Mesenchymal stem cell (in vitro differentiated cells and primary cell): ENCODE measurements around the gene BTBD16.

Source experiments
- DNase-seq: peaks from one replicate; pipeline ENCODE4 v3.0.0-alpha.2; 2013
- H2AFZ ChIP-seq: one replicate; pipeline ENCODE4 v1.6.1; 2013; ENCODE audit warnings: low read depth, mild to moderate bottlenecking, control low read depth, inconsistent platforms, low read length, moderate library complexity
- H2AK5ac ChIP-seq: 2 replicates; pipeline ENCODE4 v1.6.1; 2013; ENCODE audit warnings: low read length, moderate library complexity, mild to moderate bottlenecking, inconsistent platforms; ENCODE audit not compliant: severe bottlenecking
- H2BK120ac ChIP-seq: one replicate; pipeline ENCODE4 v1.6.1; 2013; ENCODE audit warnings: low read depth, mild to moderate bottlenecking, inconsistent platforms, low read length, moderate library complexity
- H2BK12ac ChIP-seq, 2 experiments: one replicate each; pipeline ENCODE4 v1.6.1; 2013; ENCODE audit warnings: inconsistent platforms in 2 of 2, low read length in 2 of 2, mild to moderate bottlenecking in 2 of 2, moderate library complexity in 2 of 2, control low read depth in 1 of 2
- H2BK15ac ChIP-seq: one replicate; pipeline ENCODE4 v1.6.1; 2013; ENCODE audit warnings: mild to moderate bottlenecking, low read depth, inconsistent platforms; ENCODE audit not compliant: poor library complexity, severe bottlenecking
- H2BK5ac ChIP-seq: 2 replicates; pipeline ENCODE4 v1.6.1; 2013; ENCODE audit warnings: low read depth, mild to moderate bottlenecking, low read length, control low read depth, inconsistent platforms; ENCODE audit not compliant: poor library complexity, severe bottlenecking
- H3K14ac ChIP-seq, 2 experiments: one replicate each; pipeline ENCODE4 v1.6.1; 2013; ENCODE audit warnings: inconsistent platforms in 2 of 2, low read length in 2 of 2, control low read depth in 1 of 2, mild to moderate bottlenecking in 1 of 2, moderate library complexity in 1 of 2
- H3K18ac ChIP-seq, 2 experiments: one replicate each; pipeline ENCODE4 v1.6.1; 2013; ENCODE audit warnings: inconsistent platforms in 2 of 2, low read length in 2 of 2, control low read depth in 1 of 2, low read depth in 1 of 2, mild to moderate bottlenecking in 1 of 2
- H3K23ac ChIP-seq, 2 experiments: one replicate each; pipeline ENCODE4 v1.6.1; 2013; ENCODE audit warnings: inconsistent platforms in 2 of 2, low read length in 2 of 2, mild to moderate bottlenecking in 2 of 2, moderate library complexity in 2 of 2, control low read depth in 1 of 2
- H3K27ac ChIP-seq: 2 replicates; pipeline ENCODE4 v1.5.1; 2013; ENCODE audit warnings: mild to moderate bottlenecking, moderate library complexity, low read length, control low read depth, inconsistent platforms; ENCODE audit not compliant: poor library complexity, severe bottlenecking
- H3K27me3 ChIP-seq, 2 experiments: 2 replicates each; pipeline versions ENCODE4 v1.6.1 to v1.7.0; 2013; ENCODE audit warnings: low read length in 2 of 2, mild to moderate bottlenecking in 2 of 2, moderate library complexity in 2 of 2, control low read depth in 1 of 2, inconsistent platforms in 1 of 2; ENCODE audit not compliant: control insufficient read depth in 1 of 2, insufficient read depth in 1 of 2
- H3K36me3 ChIP-seq, 2 experiments: 2 replicates each; pipeline versions ENCODE4 v1.6.1 to v1.7.0; 2013; ENCODE audit warnings: low read length in 2 of 2, control low read depth in 1 of 2, inconsistent platforms in 1 of 2, low read depth in 1 of 2, mild to moderate bottlenecking in 1 of 2; ENCODE audit not compliant: insufficient read depth in 2 of 2, control insufficient read depth in 1 of 2
- H3K4ac ChIP-seq, 2 experiments: one replicate each; pipeline ENCODE4 v1.6.1; 2013; ENCODE audit warnings: inconsistent platforms in 2 of 2, low read length in 2 of 2, mild to moderate bottlenecking in 2 of 2, moderate library complexity in 2 of 2, control low read depth in 1 of 2, low read depth in 1 of 2
- H3K4me1 ChIP-seq: 2 replicates; pipeline ENCODE4 v1.6.1; 2013; ENCODE audit warnings: low read depth, low read length, control low read depth; ENCODE audit not compliant: control insufficient read depth, insufficient read depth
- H3K4me2 ChIP-seq: 2 replicates; pipeline ENCODE4 v1.6.1; 2013; ENCODE audit warnings: low read length, mild to moderate bottlenecking, inconsistent platforms; ENCODE audit not compliant: poor library complexity, severe bottlenecking
- H3K4me3 ChIP-seq, 2 experiments: 2 replicates each; pipeline versions ENCODE4 v1.5.1 to v1.7.0; 2013; ENCODE audit warnings: low read length in 2 of 2, mild to moderate bottlenecking in 2 of 2, control low read depth in 1 of 2, low read depth in 1 of 2; ENCODE audit not compliant: insufficient read depth in 1 of 2
- H3K79me1 ChIP-seq: replicated peaks from 2 replicates; pipeline ENCODE4 v1.6.1; 2013; ENCODE audit warnings: mild to moderate bottlenecking, control low read depth, low read length, inconsistent platforms; ENCODE audit not compliant: poor library complexity, severe bottlenecking
- H3K9ac ChIP-seq: 2 replicates; pipeline ENCODE4 v1.7.0; 2013; ENCODE audit warnings: mild to moderate bottlenecking, low read length, moderate library complexity
- H3K9me3 ChIP-seq: 2 replicates; pipeline ENCODE4 v1.7.0; 2013; ENCODE audit warnings: mild to moderate bottlenecking, low read length; ENCODE audit not compliant: control insufficient read depth
- H4K8ac ChIP-seq: one replicate; pipeline ENCODE4 v1.6.1; 2013; ENCODE audit warnings: inconsistent platforms, mild to moderate bottlenecking, low read length, moderate library complexity
- H4K91ac ChIP-seq: one replicate; pipeline ENCODE4 v1.6.1; 2013; ENCODE audit warnings: mild to moderate bottlenecking, low read length, inconsistent platforms
- WGBS: methylation state at CpG from one replicate; pipeline ENCODE4 v1.1.7; 2013; ENCODE audit warnings: mixed read lengths; 5-methylcytosine and 5-hydroxymethylcytosine counted together

The BTBD16 gene

GRCh38 chr10:122288262-122288661 is 17.2 kb downstream of the BTBD16 start:
- Histone ChIP-seq H2AK5ac (peak overlapping the region; percentile 41), H2BK12ac (peak overlapping the region in 1 of 2 experiments; percentile 18), H3K14ac (no peak overlapping the region), H4K8ac (no peak overlapping the region), H3K36me3 (no peaks in the 10 kb centered on the region), H3K27me3 (no peaks in the 10 kb centered on the region), H3K4me2 (no peak overlapping the region), H4K91ac (no peak overlapping the region), H3K4ac (no peak overlapping the region), H3K27ac (no peak overlapping the region), H3K9ac (no peak overlapping the region), H3K23ac (no peak overlapping the region), H3K9me3 (no peaks in the 10 kb centered on the region), H2BK120ac (no peak overlapping the region), H3K18ac (peak overlapping the region in 1 of 2 experiments; percentile 4), H3K4me3 (no peak overlapping the region), H3K79me1 (no peaks in the 10 kb centered on the region), H2BK5ac (no peak overlapping the region), H3K4me1 (peaks cover 22% of the 10 kb centered on the region), H2AFZ (no peak overlapping the region), H2BK15ac (no peak overlapping the region)
- no peak for DNase-seq
- 95% methylated on average over 6 of the region's 6 CpGs for WGBS

GRCh38 chr10:122288917-122289316 is 17.8 kb downstream of the BTBD16 start:
- no peak overlapping the region for H3K14ac ChIP-seq
- H3K9ac ChIP-seq, result no peak overlapping the region
- no peak overlapping the region for H3K23ac ChIP-seq
- no peak overlapping the region for H2BK15ac ChIP-seq
- no peak overlapping the region for H3K18ac ChIP-seq
- H2BK5ac ChIP-seq, result no peak overlapping the region
- H3K27ac ChIP-seq, result no peak overlapping the region
- no peak overlapping the region for H4K8ac ChIP-seq
- H3K4me2 ChIP-seq, result no peak overlapping the region
- no peak overlapping the region for H3K4me3 ChIP-seq
- no peak overlapping the region for H2BK120ac ChIP-seq
- no peaks in the 10 kb centered on the region for H3K9me3 ChIP-seq
- no peak overlapping the region for H3K4ac ChIP-seq
- no peaks in the 10 kb centered on the region for H3K27me3 ChIP-seq
- H4K91ac ChIP-seq, result no peak overlapping the region
- H3K4me1 ChIP-seq, result peaks cover 22% of the 10 kb centered on the region
- DNase-seq, result no peak
- H2BK12ac ChIP-seq, result no peak overlapping the region
- H3K79me1 ChIP-seq, result no peaks in the 10 kb centered on the region
- no peaks in the 10 kb centered on the region for H3K36me3 ChIP-seq
- H2AFZ ChIP-seq, result no peak overlapping the region
- 79% methylated on average over 3 of the region's 3 CpGs for WGBS
- no peak overlapping the region for H2AK5ac ChIP-seq

DNA sequence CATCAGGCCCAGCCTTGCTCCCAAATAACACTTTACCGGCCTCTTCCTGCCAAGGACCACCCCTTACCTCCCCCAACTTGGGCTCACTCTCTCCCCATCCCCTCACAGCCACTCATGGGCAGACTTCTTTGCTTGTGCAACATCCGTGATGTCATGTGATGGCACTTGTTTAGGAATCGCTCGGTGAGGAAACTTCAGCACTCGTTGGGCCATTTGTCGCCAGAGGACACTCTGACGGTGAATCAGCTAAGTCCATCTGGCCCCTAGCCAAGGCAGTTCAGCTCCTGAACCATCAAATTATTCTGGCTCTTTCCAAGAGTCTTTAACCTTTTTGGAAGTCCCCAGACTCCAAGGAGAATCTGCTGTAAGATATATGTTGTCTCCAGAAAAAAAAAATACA is 19.2 kb downstream of the BTBD16 start:
- H2BK5ac ChIP-seq, result no peak overlapping the region
- H2AFZ ChIP-seq, result no peak overlapping the region
- no peak overlapping the region for H3K4me2 ChIP-seq
- no peak overlapping the region for H4K8ac ChIP-seq
- H3K27me3 ChIP-seq, result peaks cover 0 to 5% of the 10 kb centered on the region in 2 experiments
- no peak overlapping the region for H2BK15ac ChIP-seq
- H3K27ac ChIP-seq, result no peak overlapping the region
- no peak overlapping the region for H2BK120ac ChIP-seq
- H3K36me3 ChIP-seq, result no peaks in the 10 kb centered on the region
- H3K4ac ChIP-seq, result no peak overlapping the region
- H3K9ac ChIP-seq, result no peak overlapping the region
- no peak overlapping the region for H2AK5ac ChIP-seq
- H3K4me1 ChIP-seq, result peaks cover 22% of the 10 kb centered on the region
- H3K18ac ChIP-seq, result no peak overlapping the region
- H3K79me1 ChIP-seq, result no peaks in the 10 kb centered on the region
- H3K23ac ChIP-seq, result no peak overlapping the region
- no peak overlapping the region for H4K91ac ChIP-seq
- no peak overlapping the region for H3K4me3 ChIP-seq
- WGBS, result 72% methylated on average over 7 of the region's 7 CpGs
- peak; percentile 24 for DNase-seq
- H3K9me3 ChIP-seq, result no peaks in the 10 kb centered on the region
- no peak overlapping the region for H3K14ac ChIP-seq
- no peak overlapping the region for H2BK12ac ChIP-seq

- no peak overlapping the region for H3K4me3 ChIP-seq
- no peaks in the 10 kb centered on the region for H3K9me3 ChIP-seq
- peaks cover 0 to 10% of the 10 kb centered on the region in 2 experiments for H3K27me3 ChIP-seq
- no peak overlapping the region for H3K4ac ChIP-seq
- DNase-seq, result no peak
- no peak overlapping the region for H3K27ac ChIP-seq
- H4K91ac ChIP-seq, result peak overlapping the region; percentile 43
- peaks cover 18% of the 10 kb centered on the region for H3K4me1 ChIP-seq
- H3K9ac ChIP-seq, result no peak overlapping the region
- no peak overlapping the region for H4K8ac ChIP-seq
- no peak overlapping the region for H2BK120ac ChIP-seq
- H3K79me1 ChIP-seq, result no peaks in the 10 kb centered on the region
- H3K23ac ChIP-seq, result no peak overlapping the region
- peak overlapping the region; percentile 8 for H2BK15ac ChIP-seq
- WGBS, result 86% methylated on average over 13 of the region's 13 CpGs
- H3K18ac ChIP-seq, result no peak overlapping the region
- H3K4me2 ChIP-seq, result no peak overlapping the region
- no peak overlapping the region for H2BK5ac ChIP-seq
- no peak overlapping the region for H2BK12ac ChIP-seq
- H2AK5ac ChIP-seq, result no peak overlapping the region
- H3K36me3 ChIP-seq, result no peaks in the 10 kb centered on the region
- no peak overlapping the region for H3K14ac ChIP-seq
- no peak overlapping the region for H2AFZ ChIP-seq
Measured at GRCh38 chr10:122290833-122291532, 19.9 kb downstream of the BTBD16 start.
